Measurements from ENCODE around the gene ESD.

Gene ESD

DNA sequence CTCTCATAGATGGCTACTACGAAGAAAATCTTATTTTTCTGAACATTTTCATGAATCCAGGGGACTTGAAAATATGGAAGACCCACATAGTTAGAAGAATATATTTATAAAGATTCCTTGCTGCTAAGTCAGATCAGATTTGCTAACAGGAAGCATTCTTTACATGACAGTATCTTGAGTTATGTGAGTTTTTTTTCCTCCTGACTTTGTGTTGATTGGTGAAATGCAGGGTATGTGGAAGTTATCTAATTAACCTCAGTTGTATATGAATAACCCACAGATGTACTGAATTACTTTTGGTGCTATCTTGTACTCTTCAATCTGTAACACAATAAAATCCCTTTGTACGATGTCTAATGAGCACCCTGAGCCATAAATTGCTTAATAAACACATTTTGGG, 53.8 kb downstream of the ESD start:
- no peak for DNase-seq

GRCh38 chr13:46739447-46740098, 57.4 kb downstream of the ESD start:
- no peak for DNase-seq

DNA sequence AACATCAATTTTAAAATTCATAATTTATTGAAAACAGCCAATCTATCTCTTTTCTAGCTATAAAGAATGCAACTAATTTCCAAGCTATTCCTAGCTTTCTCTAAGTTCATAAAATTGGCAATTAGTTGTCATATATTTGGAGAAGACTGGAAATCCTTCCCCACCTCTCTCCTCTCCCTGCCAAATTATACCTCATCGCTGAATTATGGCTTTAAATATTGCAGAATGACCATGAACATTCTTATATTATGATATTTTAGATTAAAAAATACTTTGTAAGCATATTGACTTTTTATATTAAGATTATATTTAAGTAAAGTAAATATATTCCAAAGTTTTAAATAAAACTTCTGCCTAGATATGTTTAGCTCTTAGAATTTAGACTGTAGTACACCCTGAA, 58.2 kb downstream of the ESD start:
- DNase-seq = no peak

GRCh38 chr13:46738055-46738454, 58.9 kb downstream of the ESD start:
- no peak for DNase-seq

- DNase-seq = no peak
Observed at GRCh38 chr13:46736541-46737310, 60.2 kb downstream of the ESD start.

GRCh38 chr13:46735425-46735824, 61.5 kb downstream of the ESD start:
- DNase-seq = no peak

DNA sequence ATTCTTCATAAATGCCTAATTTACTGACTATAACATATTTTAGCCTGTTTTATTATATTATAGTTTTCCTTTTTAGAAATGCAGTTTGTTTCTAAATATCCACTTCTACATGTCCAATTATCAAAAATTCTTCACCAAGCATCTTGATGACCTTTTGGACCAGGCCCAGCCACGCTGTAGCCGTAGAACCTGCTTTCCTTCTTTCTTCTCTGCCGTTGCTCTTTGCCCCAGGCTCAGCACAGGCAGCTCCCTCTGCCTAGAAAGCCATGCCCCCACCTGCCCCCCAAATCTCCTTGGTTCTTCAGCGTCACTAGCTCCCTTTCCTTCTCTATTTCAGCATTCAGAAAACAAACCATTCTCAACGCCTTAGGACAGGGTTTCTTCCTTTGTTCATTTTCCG, 65.4 kb downstream of the ESD start:
- no peak for DNase-seq

GRCh38 chr13:46728777-46729176, 68.2 kb downstream of the ESD start:
- DNase-seq = no peak

DNA sequence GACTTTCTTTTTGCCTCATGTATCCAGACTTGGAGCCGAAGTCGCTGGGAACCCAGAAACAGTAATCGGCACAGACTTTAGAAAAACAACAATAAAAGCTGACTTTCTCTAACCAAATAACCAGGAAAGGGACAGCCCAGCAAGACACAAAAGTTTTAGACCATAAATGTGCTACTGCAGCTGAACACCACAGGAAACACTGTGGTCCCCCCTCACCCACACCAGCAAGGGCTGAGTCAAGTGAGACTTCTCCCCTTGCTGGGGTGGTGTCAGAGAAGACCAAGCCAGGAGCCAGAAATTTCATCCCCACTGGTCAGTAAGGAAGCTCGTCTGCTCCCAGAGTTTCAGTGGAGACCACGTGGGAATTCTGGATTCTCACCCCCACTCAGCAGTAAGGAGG, 70.6 kb downstream of the ESD start:
- no peak for DNase-seq
